Activated naive CD8-positive, alpha-beta T cell treated with anti-CD3 and anti-CD28 coated beads, Interleukin-2, amount 10 ng/mL, durations not matched to agents 7 days and 5 days (primary cell): ENCODE data around the gene MFN2. TPM values are rescaled to one million over a fixed set of nuclear protein-coding genes. Genes with fewer than 3 reads are reported as not detected.
"Not testable (repeated sequence)": the region's sequence is repeated elsewhere in the genome, so short reads cannot be mapped to it uniquely, and the experiment has no call there.

Experiments used
- ATAC-seq: fragments of 150-1000 bp; cut with Tn5 transposase; one replicate; pipeline ENCODE4 v1.10.0; 2021; ENCODE audit warnings: low read depth, moderate library complexity
- POLR2A ChIA-PET: fragments of 350-600 bp; sonication (Branson Sonifier 250); formaldehyde crosslinking; loops from one replicate; lab custom pipeline; 2021; ENCODE audit warnings: antibody characterized with exemption; lab: Charles Lee
- DNase-seq: peaks from one replicate; pipeline ENCODE4 v3.0.0; 2021
- H3K27ac Mint-ChIP-seq: one replicate; pipeline ENCODE4 v1.8.0; 2022; ENCODE audit warnings: mild to moderate bottlenecking, mixed read lengths
- H3K27me3 Mint-ChIP-seq: one replicate; pipeline ENCODE4 v1.8.0; 2022; ENCODE audit warnings: mild to moderate bottlenecking, moderate library complexity, mixed read lengths
- H3K36me3 Mint-ChIP-seq: one replicate; pipeline ENCODE4 v1.8.0; 2021; ENCODE audit warnings: mild to moderate bottlenecking, mixed read lengths
- H3K4me1 Mint-ChIP-seq: one replicate; pipeline ENCODE4 v1.8.0; 2021; ENCODE audit warnings: mixed read lengths
- H3K4me3 Mint-ChIP-seq: one replicate; pipeline ENCODE4 v1.8.0; 2022; ENCODE audit warnings: mild to moderate bottlenecking, moderate library complexity, mixed read lengths
- H3K9me3 Mint-ChIP-seq: one replicate; pipeline ENCODE4 v1.8.0; 2021; ENCODE audit warnings: mixed read lengths
- total RNA-seq, 2 experiments: library from RNA; stranded (reverse); gene quantifications; one replicate each; pipeline ENCODE4 v1.2.3, GENCODE V29; 2021

MFN2 gene
- 10 to 100 TPM; 51.4 TPM for total RNA-seq

- H3K4me3 Mint-ChIP-seq: peak within 1 kb of the TSS; percentile 96
- H3K36me3 Mint-ChIP-seq: peaks cover 16% of the 10 kb centered on the region
- peak within 1 kb of the TSS; percentile 94 for H3K27ac Mint-ChIP-seq
- POLR2A ChIA-PET: interaction anchor here (0.6 to 7.4 kb wide), 14 partner anchors 9 to 442 kb away, joined by 3 to 207 read pairs (median 4); partner anchors contain the start of genes CLCN6, KIAA2013, MIIP and MTHFR
- no peaks in the 10 kb centered on the region for H3K27me3 Mint-ChIP-seq
- H3K9me3 Mint-ChIP-seq: no peaks in the 10 kb centered on the region
- peaks cover 28% of the 10 kb centered on the region for H3K4me1 Mint-ChIP-seq
- DNase-seq (peak; percentile 94), ATAC-seq (peak; percentile 96)
Observed at GRCh38 chr1:11979851-11980675, at the start of gene MFN2. Gene MFN2, plus strand, starts transcription at chr1:11980444. Its CDS starts 8,725 bp downstream, at chr1:11989169.

GRCh38 chr1:11930571-11931445 lies 49.4 kb upstream of the MFN2 start:
- no peak overlapping the region for H3K4me3 Mint-ChIP-seq
- no peak for ATAC-seq
- H3K36me3 Mint-ChIP-seq: no peaks in the 10 kb centered on the region
- peaks cover 10% of the 10 kb centered on the region for H3K4me1 Mint-ChIP-seq
- H3K27ac Mint-ChIP-seq: no peak overlapping the region
- POLR2A ChIA-PET: interaction anchor here (0.6 to 11.2 kb wide), 3 partner anchors 22 to 175 kb away, joined by 3 to 165 read pairs (median 4); no protein-coding TSS in a partner anchor
- DNase-seq: no peak
- no peaks in the 10 kb centered on the region for H3K9me3 Mint-ChIP-seq
- no peaks in the 10 kb centered on the region for H3K27me3 Mint-ChIP-seq

GRCh38 chr1:11931845-11932244 lies 48.4 kb upstream of the MFN2 start:
- no peak for DNase-seq
- Mint-ChIP-seq H3K27ac (no peak overlapping the region), H3K9me3 (no peaks in the 10 kb centered on the region)

GRCh38 chr1:11934302-11935056 lies 45.8 kb upstream of the MFN2 start, which contains the start of gene PLOD1:
Gene PLOD1, plus strand, starts transcription at chr1:11934717. Its CDS starts 63 bp downstream, at chr1:11934780.
- ATAC-seq: peak; percentile 99

More at GRCh38 chr1:11931845-11932244, 48.4 kb upstream of the MFN2 start:
- no peak for ATAC-seq
- POLR2A ChIA-PET: interaction anchor here (0.6 to 11.2 kb wide), 2 partner anchors 23 to 174 kb away, joined by 3 to 165 read pairs; no protein-coding TSS in a partner anchor
- Mint-ChIP-seq H3K36me3 (no peaks in the 10 kb centered on the region), H3K4me3 (no peak overlapping the region), H3K27me3 (no peaks in the 10 kb centered on the region), H3K4me1 (peaks cover 4% of the 10 kb centered on the region)

GRCh38 chr1:11935057-11935412 lies 45.2 kb upstream of the MFN2 start:
- POLR2A ChIA-PET: interaction anchor here (0.9 to 11.2 kb wide), 4 partner anchors 9 to 45 kb away, joined by 3 to 165 read pairs (median 6); partner anchors contain the start of genes KIAA2013 and MFN2
- H3K27ac Mint-ChIP-seq: peak overlapping the region; percentile 61
- no peaks in the 10 kb centered on the region for H3K9me3 Mint-ChIP-seq

More at GRCh38 chr1:11934302-11935056, 45.8 kb upstream of the MFN2 start, which contains the start of gene PLOD1:
- peak within 1 kb of the TSS; percentile 83 for H3K4me3 Mint-ChIP-seq
- POLR2A ChIA-PET: interaction anchor here (0.8 to 11.2 kb wide), 5 partner anchors 8 to 54 kb away, joined by 3 to 165 read pairs (median 4); partner anchors contain the start of genes KIAA2013 and MFN2
- H3K9me3 Mint-ChIP-seq: no peaks in the 10 kb centered on the region
- no peaks in the 10 kb centered on the region for H3K36me3 Mint-ChIP-seq
- no peaks in the 10 kb centered on the region for H3K27me3 Mint-ChIP-seq
- peak; percentile 84 for DNase-seq
- H3K27ac Mint-ChIP-seq: peak within 1 kb of the TSS; percentile 84
- peaks cover 4% of the 10 kb centered on the region for H3K4me1 Mint-ChIP-seq

GRCh38 chr1:11935733-11936132 lies 44.5 kb upstream of the MFN2 start:
- not testable (repeated sequence) for H3K27ac Mint-ChIP-seq, H3K36me3 Mint-ChIP-seq, H3K27me3 Mint-ChIP-seq, ATAC-seq, H3K4me1 Mint-ChIP-seq, DNase-seq, H3K9me3 Mint-ChIP-seq
- peak overlapping the region; percentile 25 for H3K4me3 Mint-ChIP-seq
- POLR2A ChIA-PET: interaction anchor here (11.2 kb wide), 1 partner anchor 27 kb away, joined by 165 read pairs; no protein-coding TSS in a partner anchor

More at GRCh38 chr1:11935057-11935412, 45.2 kb upstream of the MFN2 start:
- H3K4me1 Mint-ChIP-seq: peaks cover 4% of the 10 kb centered on the region
- no peaks in the 10 kb centered on the region for H3K27me3 Mint-ChIP-seq
- no peaks in the 10 kb centered on the region for H3K36me3 Mint-ChIP-seq
- DNase-seq (no peak), ATAC-seq (no peak)
- H3K4me3 Mint-ChIP-seq: peak overlapping the region; percentile 83

GRCh38 chr1:11938722-11939526 lies 41.3 kb upstream of the MFN2 start:
- no peak overlapping the region for H3K4me3 Mint-ChIP-seq
- H3K4me1 Mint-ChIP-seq: peaks cover 2% of the 10 kb centered on the region
- ATAC-seq (no peak), DNase-seq (no peak)
- H3K36me3 Mint-ChIP-seq: no peaks in the 10 kb centered on the region
- POLR2A ChIA-PET: interaction anchor here (0.6 to 11.2 kb wide), 2 partner anchors 30 to 58 kb away, joined by 4 to 165 read pairs; no protein-coding TSS in a partner anchor
- no peaks in the 10 kb centered on the region for H3K27me3 Mint-ChIP-seq
- H3K9me3 Mint-ChIP-seq: no peaks in the 10 kb centered on the region
- no peak overlapping the region for H3K27ac Mint-ChIP-seq

GRCh38 chr1:11939794-11940193 lies 40.5 kb upstream of the MFN2 start:
- H3K27ac Mint-ChIP-seq, H3K27me3 Mint-ChIP-seq, DNase-seq, H3K9me3 Mint-ChIP-seq, H3K4me3 Mint-ChIP-seq, H3K36me3 Mint-ChIP-seq, H3K4me1 Mint-ChIP-seq, ATAC-seq: not testable (repeated sequence)
- POLR2A ChIA-PET: interaction anchor here (0.6 kb wide), 1 partner anchor 57 kb away, joined by 4 read pairs; no protein-coding TSS in a partner anchor

GRCh38 chr1:11940260-11940921 lies 39.9 kb upstream of the MFN2 start:
- Mint-ChIP-seq H3K4me1 (no peaks in the 10 kb centered on the region), H3K36me3 (peaks cover 5% of the 10 kb centered on the region), H3K27me3 (no peaks in the 10 kb centered on the region), H3K27ac (no peak overlapping the region), H3K9me3 (no peaks in the 10 kb centered on the region), H3K4me3 (no peak overlapping the region)
- DNase-seq: no peak
- ATAC-seq: no peak
- POLR2A ChIA-PET: no interaction called here

GRCh38 chr1:11942280-11942679 lies 38.0 kb upstream of the MFN2 start:
- peaks cover 12% of the 10 kb centered on the region for H3K36me3 Mint-ChIP-seq
- peaks cover 2% of the 10 kb centered on the region for H3K4me1 Mint-ChIP-seq
- peaks cover 6% of the 10 kb centered on the region for H3K9me3 Mint-ChIP-seq
- no peaks in the 10 kb centered on the region for H3K27me3 Mint-ChIP-seq
- ATAC-seq (no peak), DNase-seq (no peak)
- POLR2A ChIA-PET: interaction anchor here (1.1 kb wide), 2 partner anchors 16 to 33 kb away, joined by 3 read pairs; partner anchors contain the start of gene KIAA2013
- H3K27ac Mint-ChIP-seq: no peak overlapping the region
- no peak overlapping the region for H3K4me3 Mint-ChIP-seq

- no peak for DNase-seq
- POLR2A ChIA-PET: interaction anchor here (0.5 to 1.1 kb wide), 3 partner anchors 20 to 36 kb away, joined by 3 read pairs; no protein-coding TSS in a partner anchor
Observed at GRCh38 chr1:11943619-11944018, 36.6 kb upstream of the MFN2 start.

More at GRCh38 chr1:11943619-11944018, 36.6 kb upstream of the MFN2 start:
- Mint-ChIP-seq H3K36me3 (peaks cover 19% of the 10 kb centered on the region), H3K9me3 (peaks cover 7% of the 10 kb centered on the region), H3K27me3 (no peaks in the 10 kb centered on the region), H3K4me1 (peaks cover 2% of the 10 kb centered on the region), H3K4me3 (no peak overlapping the region), H3K27ac (no peak overlapping the region)
- no peak for ATAC-seq
